ENCODE data around the gene NFKBIB.
"Not testable (repeated sequence)": the region's sequence is repeated elsewhere in the genome, so short reads cannot be mapped to it uniquely, and the experiment has no call there.

The NFKBIB gene, protein sequence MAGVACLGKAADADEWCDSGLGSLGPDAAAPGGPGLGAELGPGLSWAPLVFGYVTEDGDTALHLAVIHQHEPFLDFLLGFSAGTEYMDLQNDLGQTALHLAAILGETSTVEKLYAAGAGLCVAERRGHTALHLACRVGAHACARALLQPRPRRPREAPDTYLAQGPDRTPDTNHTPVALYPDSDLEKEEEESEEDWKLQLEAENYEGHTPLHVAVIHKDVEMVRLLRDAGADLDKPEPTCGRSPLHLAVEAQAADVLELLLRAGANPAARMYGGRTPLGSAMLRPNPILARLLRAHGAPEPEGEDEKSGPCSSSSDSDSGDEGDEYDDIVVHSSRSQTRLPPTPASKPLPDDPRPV

DNA sequence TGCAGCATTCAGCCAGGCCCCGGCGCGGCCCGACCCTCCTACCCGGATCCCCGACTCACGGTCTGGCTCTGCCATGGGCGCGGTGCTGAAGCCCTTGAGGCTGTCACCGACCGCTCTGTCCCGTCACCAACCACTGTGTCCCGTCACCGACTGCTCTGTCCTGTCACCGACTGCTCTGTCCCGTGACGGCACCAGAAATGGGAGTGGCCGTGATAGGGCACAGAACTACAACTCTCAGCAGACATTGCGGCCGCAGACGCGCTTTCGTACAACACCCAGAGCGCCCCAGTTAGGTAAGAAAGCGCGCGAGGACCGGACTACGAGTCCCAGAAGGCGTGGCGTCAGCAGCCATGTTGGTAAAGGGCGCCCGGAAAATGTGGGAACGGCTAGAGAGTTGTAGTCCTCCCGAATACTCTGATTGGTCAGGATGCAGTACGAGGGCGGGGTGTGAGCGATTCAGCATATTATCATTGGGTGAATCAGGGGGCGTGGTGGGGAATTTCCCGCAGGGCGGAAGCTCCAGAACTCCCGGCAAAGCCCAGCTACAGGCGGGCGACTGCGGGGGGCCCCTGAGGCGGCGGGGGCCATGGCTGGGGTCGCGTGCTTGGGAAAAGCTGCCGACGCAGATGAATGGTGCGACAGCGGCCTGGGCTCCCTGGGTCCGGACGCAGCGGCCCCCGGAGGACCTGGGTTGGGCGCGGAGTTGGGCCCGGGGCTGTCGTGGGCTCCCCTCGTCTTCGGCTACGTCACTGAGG lies at the start of gene NFKBIB, which contains the start of gene SIRT2:
NFKBIB (plus strand) TSS at position 523 of the 755 bp plus-strand sequence; CDS start at position 587, 64 bp downstream.
SIRT2 (minus strand) TSS at position 172 of the 755 bp plus-strand sequence; CDS start at position 75, 97 bp downstream.
- peak; percentile 100 for DNase-seq (ENCODE audit: low read depth)

DNA sequence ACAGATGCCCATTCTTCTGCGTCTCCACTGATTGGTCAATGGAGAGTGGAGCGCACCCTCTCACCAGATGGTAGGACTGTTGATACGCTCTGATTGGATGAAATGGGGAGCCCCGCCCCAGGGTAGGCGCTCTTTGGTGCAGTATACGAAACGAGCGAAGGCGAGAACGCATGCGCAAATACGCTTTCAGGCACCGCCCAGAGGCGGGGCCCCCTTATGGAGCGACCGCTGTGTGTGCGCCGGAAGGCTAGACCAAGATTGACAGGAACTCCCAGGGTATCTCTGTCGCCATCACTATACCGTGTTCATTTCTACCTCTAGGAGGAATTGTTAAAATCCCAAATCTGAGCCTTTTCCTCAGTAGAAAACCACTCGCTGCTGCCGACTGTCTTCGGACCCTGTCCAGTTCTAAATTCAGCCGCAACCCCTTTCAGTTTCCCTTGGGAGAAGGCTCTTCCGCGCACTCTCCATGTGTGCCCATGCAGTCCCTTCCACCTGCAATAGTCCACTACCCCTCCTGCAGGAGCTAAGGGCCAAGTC lies 49.3 kb upstream of the NFKBIB start:
- no peak for DNase-seq (ENCODE audit: low read depth)

DNA sequence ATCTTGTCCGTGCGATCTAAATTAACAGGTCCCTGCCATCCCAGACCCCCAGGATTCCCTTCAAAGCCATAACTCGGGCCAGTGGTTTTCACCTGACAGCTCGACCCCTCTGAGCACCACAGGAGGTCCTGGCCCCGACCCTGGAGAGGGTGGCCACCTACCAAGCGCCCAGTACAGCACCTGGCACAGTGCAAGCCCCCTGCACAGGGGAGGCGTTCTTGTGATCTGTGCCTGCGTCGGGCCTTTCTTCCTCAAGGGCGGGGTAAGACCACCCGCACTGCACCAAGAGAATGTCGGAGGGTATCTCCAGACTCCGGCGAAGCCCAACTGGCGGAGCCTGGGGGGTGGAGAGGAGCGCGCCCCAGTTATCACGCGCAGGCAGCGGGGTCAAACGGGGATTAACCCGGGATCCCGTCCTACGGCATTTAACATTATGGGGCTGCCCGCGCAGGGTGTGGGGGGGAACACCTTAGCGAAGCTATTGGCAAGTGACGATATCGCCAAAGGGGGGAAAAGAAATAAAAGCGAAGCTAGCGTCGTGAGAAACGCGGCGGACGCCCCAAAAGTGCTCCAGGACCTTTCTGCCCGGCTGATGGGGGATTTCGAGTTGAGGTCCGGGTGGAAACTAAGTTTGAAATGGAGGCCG lies 48.7 kb upstream of the NFKBIB start:
- DNase-seq (ENCODE audit: low read depth), result no peak

DNA sequence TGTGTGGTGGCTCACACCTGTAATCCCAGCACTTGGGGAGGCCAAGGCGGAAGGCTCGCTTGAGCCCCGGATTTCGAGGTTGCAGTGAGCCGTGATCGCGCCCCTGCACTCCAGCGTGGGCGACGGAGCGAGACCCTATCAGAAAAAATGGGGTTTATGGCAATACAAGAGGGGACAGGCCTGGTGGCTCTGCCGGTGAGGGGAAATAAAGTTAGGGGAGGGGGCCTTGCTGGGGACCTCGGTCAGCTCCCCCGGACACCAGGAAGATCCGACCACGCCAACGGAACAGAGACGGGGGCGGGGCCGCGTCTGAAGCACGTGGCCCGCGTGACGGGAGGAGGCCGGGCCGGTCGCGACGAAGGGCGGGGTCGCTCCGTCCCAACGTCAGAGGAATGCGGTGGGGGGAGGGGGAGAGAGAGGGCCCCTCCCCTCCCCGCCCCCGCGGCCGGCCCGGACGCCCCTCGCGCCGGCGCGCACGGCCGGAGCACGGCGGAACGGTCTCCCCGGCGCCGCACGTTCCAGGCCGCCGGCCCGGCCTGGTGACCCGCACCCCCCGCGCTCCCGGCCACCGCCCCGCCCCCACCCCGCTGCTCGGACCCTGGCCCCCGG lies 48.0 kb upstream of the NFKBIB start:
- DNase-seq (ENCODE audit: low read depth), result peak; percentile 88

DNA sequence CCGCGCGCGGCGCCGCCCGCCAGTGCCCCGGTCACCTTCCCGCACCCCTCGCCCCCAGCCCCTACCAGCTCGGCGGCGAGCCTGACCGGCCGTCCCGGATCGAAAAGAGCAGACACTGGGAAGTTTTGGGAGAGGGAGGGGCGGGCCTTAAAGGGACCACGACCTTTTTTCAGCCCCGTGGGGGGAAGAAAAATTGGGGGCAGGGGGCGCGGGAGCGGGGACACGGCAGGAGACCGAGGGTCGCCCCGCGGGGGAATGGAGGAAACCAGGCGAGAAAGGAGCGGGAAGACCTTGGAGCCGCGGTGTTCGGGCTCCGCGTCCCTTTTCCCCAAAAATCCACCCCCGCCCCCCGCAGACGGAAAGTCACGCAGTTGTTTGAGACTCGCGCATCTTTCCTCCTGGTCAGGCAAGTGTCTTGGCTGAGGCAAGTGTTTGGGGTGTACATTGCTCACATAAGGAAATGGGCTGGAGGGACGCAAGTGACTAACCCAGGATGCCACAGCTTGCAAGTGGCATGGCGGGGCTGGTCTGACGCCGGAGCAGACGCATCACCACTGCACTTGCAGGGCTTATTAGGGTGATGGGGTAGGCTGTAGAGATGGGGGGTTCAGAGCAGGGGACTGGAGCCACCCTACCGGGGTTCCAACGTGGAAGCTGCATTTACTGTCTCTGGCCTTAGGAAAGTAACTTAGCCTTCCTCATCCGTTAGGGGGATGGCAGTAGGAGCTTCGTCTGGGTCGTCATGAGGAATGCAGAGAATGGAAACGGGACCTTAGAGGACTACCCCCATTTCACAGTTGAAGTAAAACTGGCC lies 47.3 kb upstream of the NFKBIB start:
- peak; percentile 64 for DNase-seq (ENCODE audit: low read depth)

DNA sequence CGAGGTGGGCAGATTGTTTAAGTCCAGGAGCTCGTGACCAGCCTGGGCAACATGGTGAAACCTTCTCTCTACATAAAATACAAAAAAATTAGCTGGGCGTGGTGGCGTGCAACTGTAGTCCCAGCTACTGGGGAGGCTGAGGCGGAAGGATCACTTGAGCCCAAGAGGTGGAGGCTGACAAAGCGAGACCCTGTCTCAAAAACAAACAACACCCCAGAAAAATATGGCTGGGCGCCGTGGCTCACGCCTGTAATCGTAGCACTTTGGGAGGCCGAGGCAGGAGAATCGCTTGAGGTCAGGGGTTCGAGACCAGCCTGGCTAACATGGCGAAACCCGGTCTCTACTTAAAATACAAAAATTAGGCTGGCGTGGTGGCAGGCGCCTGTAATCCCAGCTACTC lies 46.6 kb upstream of the NFKBIB start:
- no peak for DNase-seq (ENCODE audit: low read depth)

DNA sequence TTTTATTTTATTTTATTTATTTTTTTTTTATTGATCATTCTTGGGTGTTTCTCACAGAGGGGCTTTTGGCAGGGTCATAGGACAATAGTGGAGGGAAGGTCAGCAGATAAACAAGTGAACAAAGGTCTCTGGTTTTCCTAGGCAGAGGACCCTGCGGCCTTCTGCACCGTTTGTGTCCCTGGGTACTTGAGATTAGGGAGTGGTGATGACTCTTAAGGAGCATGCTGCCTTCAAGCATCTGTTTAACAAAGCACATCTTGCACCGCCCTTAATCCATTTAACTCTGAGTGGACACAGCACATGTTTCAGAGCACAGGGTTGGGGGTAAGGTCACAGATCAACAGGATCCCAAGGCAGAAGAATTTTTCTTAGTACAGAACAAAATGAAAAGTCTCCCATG lies 44.8 kb upstream of the NFKBIB start:
- DNase-seq (ENCODE audit: low read depth), result not testable (repeated sequence)

DNA sequence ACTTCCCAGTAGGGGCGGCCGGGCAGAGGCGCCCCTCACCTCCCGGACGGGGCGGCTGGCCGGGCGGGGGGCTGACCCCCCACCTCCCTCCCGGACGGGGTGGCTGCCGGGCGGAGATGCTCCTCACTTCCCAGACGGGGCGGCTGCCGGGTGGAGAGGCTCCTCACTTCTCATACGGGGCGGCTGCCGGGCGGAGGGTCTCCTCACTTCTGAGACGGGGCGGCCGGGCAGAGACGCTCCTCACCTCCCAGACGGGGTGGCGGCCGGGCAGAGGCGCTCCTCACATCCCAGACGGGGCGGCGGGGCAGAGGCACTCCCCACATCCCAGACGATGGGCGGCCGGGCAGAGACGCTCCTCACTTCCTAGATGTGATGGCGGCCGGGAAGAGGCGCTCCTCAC lies 44.0 kb upstream of the NFKBIB start:
- DNase-seq (ENCODE audit: low read depth), result not testable (repeated sequence)

DNA sequence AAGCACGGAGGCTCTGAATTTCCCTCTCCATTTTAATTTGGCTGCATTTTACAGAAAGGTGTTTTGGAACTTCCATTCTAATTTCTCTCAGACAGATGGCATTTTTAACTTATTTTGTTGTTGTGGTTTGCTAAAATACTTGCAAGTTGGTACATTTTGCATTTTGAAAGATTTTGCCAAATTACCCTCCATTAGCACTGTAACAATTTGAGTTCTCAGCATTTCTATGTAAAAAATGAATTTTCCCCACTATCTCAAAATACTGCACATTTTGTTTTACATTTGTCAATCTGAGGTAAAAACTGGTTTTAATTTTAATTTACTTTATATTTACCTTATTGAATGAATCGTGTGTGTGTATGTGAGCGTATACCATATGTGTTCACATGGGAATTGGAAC lies 43.0 kb upstream of the NFKBIB start:
- no peak for DNase-seq (ENCODE audit: low read depth)

DNA sequence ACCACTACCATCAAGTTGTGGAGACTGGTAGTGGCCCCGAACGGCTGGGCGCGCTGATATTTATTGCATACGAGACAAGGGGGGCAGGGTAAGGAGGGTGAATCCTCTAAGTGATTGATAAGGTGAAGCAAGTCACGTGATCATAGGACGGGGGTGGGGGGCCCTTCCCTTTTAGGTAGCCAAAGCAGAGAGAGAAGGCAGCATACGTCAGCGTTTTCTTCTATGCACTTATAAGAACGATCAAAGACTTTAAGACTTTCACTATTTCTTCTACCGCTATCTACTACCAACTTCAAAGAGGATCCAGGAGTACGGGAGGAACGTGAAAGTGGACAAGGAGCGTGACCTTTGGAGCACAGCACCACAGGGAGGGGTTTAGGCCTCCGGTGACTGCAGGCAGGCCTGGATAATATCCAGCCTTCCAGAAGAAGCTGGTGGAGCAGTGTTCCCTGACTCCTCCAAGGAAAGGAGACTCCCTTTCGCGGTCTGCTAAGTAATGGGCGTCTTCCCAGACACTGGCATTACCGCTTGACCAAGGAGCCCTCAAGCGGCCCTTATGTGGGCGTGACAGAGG lies 40.1 kb upstream of the NFKBIB start:
- DNase-seq (ENCODE audit: low read depth), result not testable (repeated sequence)

DNA sequence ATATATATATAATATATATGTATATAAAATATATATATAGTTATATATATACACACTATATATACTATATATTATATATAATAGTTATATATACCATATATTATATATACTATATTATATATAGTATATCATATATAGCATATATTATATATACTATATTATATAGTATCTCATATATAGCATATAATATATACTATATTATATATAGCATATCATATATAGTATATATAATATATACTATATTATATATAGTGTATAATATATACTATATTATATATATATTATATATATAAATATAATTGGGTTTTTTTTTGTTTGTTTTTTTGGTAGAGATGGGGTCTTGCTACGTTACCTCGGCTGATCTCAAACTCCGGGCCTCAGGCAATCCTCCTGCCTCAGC lies 38.4 kb upstream of the NFKBIB start:
- no peak for DNase-seq (ENCODE audit: low read depth)

DNA sequence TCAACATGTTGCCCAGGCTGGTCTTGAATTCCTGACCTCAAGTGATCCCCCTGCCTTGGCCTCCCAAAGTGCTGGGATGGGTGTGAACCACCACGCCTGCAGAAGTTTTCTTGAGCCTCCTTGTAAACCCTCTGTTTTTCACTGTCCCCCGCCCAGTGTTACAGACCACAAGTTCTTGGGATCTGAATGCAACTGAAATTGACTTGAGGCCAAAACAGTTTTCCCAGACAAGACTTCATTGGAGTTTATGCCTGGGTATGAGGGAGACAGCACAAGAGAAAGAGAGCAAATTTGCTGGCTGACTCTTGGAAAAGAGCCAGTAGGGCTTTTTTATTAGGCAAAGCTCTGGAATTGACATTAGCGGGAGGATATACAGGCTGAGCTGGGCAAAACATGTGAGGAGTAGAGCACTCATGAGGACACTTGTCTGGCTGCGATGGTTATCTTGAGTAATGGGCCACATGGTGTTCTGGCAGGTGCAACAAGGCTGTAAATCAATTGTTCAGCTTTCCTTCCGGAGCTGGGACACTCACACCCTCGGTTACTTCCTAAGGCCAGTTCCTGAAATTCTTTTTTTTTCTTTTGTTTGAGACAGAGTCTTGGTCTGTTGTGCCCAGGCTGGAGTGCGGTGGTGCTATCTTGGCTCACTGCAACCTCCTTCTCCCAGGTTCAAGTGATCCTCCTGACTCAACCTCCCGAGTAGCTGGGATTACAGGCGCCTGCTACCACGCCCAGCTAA lies 37.3 kb upstream of the NFKBIB start:
- DNase-seq (ENCODE audit: low read depth), result no peak

DNA sequence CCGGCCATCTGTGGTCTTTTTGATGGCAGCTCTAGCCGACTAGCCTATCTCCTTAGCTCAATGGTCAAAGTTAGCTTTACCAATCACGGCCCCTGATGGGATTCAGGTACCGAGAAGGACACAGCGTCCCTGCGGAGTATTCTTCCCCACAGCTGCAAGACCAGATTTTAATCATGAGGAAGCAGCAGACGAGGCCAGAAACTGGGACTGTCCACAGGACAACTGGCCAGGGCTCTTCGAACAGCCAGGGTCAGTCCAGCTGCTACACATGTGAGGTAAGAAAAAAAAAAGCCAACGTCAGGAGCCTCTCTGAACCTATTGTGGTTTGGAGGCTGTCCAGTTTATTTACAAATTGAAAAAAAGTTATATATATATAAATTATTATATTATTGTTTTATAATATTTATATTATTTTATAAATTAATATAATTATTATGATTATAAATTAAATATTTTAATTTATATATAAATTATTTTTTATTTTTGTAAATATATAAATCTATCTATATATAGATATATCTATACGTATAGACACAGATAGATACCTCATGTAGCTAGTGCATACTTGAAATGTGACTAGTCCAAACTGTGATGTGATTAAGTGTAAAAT lies 32.5 kb upstream of the NFKBIB start:
- no peak for DNase-seq (ENCODE audit: low read depth)

DNA sequence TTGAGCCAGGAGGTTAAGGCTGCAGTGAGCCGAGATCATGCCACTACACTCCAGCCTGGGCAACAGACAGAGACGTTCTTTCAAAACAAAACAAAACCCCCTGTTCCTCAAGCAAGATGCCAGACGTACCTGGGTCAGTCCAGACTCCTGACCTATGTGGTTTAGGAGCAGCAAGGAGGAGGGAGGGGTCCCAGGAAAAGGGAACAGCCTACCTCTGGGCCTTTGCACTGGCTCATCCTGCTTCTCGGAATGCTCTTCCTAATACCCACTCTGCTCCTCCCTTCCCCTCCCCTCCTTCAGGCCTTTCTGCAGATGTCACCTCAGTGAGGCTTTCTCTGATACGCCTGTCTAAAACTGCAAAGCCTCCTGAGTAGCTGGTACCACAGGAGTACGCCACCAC lies 31.2 kb upstream of the NFKBIB start:
- no peak for DNase-seq (ENCODE audit: low read depth)

DNA sequence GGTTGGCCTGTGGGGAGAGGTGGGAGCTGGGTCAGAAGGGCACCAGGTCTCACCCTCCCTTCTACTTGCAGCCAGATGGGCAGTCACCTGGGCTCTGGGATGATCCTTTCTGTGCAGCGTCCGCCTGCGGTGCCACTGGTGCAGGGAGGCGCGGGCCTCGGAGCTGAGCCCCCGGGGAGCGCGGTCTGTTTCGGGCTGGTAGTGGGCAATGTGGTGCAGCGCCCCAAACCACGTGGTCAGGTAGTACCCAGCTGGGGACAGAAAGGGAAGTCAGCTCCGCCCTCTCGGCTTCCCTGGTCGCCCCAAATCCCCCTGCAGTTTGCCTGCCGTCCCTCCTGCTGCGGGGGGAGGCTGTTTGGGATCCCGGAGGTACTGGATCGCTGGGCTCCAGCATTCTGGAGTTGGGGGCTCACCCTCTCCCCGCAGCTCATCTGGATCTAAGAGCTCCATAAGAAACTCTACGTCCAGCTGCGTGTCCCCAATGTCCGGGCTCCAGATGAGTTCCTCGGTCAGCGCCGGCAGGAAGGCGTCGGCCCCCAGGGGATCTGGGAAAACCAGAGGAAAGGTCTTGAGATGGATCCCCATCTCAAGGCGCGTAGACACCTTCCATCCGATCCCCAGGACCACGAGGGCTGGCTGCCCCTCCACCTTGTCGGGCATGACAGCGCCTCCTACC lies 30.5 kb upstream of the NFKBIB start:
- DNase-seq (ENCODE audit: low read depth), result no peak

DNA sequence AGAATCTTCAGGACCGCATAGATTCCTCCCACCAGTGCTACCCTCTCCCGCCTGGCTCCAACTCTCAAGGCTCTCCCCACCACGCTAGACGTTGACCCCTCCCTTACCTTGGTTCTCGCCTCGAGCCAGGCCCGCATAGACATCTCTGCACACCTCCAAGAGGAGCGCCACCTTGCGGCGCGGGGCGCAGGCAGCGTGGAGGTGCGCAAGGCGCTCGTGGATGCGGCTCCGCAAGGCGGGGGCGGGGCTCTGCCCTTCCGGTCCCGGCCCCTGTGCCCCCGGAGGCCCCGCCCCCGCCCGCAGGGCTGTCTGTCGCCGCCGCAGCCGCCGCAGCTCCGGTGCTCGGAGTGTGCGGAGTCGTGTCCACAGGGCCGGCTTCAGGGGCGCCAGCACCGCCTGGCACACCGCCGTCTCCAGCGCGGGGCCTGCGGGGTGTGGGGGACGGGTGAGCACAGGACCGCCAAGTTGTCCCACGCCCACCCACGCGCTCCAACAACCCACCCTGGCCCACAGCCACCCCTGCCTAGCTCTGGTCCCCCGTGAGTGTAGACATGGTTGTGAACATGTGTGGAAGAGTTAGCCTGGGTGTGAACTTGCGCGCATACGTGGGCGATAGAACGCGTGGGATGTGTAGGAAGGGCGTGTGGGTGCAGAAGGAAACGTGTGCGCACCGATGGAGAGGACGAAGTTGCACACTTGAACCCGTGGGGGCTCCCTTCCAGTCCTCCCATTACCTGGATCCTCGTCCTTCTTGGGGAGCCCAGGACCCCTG lies 29.7 kb upstream of the NFKBIB start:
- DNase-seq (ENCODE audit: low read depth), result no peak

DNA sequence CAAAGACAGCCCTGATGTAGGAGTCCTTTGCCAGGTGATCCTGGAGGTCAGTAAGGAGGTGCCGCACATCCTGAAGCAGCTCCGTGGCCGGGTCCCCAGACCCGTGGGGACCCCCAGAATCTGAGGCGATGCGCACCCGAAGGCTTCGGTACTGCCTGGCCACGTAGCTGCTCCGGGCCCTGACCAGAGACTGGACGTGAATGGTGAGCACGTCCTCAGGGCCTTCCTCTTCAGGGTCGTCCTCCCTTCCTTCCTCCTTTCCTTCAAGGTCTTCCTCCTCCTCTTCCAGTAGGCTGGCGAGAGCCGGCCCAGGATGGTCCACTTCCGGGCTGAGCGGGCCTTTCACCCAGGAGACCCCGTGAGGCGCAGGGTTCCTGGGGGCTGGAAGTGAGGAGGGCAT lies 29.2 kb upstream of the NFKBIB start:
- no peak for DNase-seq (ENCODE audit: low read depth)

DNA sequence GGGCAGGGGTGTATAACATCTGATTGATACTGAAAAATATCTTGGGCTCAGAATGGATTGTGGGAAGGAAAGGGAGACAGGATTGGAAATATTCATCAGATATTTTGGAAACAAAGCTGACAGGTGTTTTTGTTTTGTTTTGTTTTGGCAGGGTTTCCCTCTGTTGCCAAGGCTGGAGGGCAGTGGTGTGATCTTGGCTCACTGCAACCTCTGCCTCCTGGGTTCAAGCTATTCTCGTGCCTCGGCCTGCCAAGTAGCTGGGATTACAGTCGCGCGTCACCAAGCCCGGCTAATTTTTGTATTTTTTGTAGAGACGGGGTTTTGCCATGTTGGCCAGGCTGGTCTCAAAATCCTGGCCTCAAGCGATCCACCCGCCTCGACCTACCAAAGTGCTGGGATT lies 26.4 kb upstream of the NFKBIB start:
- DNase-seq (ENCODE audit: low read depth), result not testable (repeated sequence)
